HG02588 (cell line): ENCODE measurements around the gene A2ML1.
"Not testable (repeated sequence)": the region's sequence is repeated elsewhere in the genome, so short reads cannot be mapped to it uniquely, and the experiment has no call there.

Experiments used
- ATAC-seq: cut with Tn5 transposase; IDR thresholded peaks from one replicate; pipeline ENCODE4 v1.9.1; 2021; ENCODE audit warnings: mild to moderate bottlenecking, moderate library complexity; ENCODE audit not compliant: unreplicated experiment

A2ML1 gene

DNA sequence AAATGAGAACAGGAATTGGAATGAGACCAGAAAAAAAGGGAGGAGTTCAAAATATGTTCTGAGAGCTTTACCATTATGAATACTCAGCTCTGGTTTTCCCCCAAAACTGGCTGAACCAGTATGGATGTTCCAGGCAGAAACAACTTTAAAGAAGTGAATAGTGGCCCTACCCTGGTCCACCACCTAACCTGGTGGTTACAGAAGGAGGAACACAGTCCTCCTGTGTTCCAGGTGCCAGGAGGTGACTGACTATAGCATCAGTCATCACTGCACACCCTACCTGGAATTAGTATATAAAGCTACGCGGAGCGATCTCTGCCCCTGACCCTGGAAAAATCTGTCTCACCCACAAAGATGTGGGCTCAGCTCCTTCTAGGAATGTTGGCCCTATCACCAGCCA, at the start of gene A2ML1:
TSS of gene A2ML1 (plus strand) at position 324 of the 400 bp plus-strand sequence. CDS start at position 355, 31 bp downstream.
- no peak for ATAC-seq

DNA sequence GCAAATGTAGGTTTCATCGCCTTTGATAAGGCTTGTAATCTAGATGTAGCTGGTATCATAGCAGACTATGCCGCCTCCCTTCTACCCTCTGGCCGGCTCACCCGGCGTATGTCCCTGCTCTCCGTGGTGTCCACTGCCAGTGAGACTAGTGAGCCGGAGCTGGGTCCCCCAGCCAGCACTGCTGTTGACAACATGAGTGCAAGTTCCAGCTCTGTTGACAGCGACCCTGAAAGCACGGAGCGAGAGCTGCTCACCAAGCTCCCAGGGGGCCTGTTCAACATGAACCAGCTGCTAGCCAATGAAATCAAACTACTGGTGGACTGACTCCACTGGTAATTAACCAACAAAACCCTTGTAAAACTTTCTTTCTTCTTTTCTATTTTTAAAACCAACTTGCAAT, 49.0 kb upstream of the A2ML1 start:
- no peak for ATAC-seq

DNA sequence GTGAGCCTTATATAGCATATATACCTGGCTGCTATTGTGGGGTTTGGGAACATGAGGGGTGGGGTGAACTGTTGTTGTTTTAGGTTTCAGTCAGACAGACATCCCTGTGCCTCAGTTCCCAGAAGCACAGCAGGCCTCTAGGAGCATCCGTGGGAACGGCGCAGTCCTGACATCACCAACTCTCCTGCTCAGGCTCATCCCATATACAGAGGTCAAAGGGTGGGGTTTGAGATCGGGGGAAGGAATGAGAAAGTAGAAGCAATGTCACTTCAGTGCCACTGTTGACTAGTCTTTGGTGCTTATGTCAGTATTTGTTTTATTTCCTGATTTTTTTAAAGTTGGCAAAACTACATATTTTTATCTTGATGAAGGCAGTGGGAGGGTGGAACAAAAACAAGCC, 43.1 kb upstream of the A2ML1 start:
- ATAC-seq: no peak

DNA sequence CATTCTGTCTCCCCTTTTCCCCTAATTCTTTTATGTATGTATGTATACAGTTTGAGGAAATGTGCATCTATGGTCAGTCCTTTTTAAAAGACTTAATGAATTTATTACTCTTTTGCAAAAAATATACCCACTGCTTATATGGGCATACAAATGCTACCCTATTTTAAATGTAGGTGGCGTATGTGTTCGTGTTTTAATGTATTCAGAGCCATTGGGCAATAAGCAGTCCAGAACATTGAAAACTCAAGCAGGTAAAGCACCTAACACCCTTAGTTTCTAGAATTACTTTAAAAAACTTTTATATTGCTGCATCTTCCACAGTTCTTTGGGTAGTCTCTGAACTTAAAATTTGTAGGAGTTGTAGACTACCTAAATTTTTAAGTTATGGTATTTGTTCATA, 42.6 kb upstream of the A2ML1 start:
- no peak for ATAC-seq

DNA sequence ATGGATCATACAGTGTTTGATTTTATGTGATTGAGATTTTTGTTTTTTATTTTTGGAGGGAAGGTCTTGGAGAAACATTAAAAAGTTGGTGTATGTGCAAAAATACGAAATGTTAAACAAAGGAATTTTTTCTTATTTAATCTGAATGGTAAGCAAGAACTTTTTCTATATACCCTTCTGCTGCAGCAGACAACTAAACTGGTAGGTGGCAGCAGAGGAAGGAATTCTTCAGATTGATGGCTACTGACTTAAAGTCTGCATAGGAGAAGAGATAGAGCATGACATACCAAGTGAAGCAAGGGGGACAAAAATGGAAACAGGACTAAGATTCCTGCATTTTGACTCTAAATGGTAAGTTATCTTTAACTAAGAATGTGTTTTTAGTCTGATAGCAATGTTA, 42.0 kb upstream of the A2ML1 start:
- ATAC-seq: no peak

DNA sequence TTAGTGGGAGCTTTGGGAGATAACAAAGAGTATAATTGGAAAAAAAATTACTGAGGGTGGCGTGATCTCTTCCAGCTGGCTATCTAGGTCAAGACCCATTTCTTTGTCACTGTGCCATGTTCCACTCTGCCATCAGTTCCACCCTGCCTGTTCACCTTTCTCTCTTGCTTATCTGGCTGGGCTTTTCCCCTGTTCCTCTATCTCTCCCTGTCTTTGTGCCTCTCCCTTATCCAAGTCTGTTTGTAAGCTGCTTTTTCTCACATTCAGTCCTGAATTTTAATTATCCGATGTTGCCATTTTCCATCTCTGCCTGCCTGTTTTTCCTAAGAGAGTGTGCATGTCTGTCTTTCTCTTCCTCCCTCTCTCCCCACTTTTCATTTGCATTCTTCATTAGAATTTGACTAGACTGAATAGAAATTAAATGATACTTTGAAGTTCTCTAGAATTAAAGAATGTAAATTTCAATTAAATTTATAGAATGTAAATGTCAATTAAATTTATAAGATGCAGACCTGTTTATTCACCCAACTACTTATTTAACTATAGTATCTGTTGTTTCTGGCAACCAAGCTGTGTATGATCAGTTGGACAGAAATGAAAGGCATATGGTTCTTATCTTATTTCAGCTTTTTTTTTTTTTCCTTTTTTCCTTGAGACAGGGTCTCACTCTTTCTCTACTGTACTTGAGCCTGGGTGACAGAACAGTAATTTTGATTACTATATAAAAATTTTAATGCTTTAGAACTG, 40.9 kb upstream of the A2ML1 start:
- no peak for ATAC-seq

DNA sequence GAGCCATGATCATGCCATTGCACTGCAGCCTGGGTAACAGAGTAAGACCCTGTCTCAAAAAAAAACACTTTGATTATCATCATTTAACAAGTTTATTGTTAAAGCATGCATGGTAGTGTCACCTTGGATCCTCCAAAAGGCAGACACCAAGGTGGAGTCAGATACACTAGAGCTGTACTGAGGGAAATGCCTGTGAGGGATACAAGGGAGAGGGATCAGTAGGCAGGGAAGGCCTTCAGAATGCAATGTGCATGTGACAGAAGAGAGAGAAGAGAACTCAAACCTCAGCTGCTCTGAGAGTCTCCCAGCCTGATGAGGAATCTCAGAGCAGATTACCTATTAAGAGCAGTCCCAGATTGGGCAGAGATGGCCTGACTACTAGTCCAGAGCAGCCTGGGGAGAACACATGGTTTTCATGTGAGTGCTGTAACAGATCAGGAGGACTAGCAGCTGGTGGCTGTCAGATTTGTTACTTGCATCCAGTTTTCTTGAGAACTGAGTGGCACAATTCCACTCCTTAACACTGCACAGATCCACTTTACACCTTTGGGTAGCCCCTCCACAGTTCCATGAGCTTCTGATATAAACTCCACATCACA, 38.0 kb upstream of the A2ML1 start:
- ATAC-seq: no peak

DNA sequence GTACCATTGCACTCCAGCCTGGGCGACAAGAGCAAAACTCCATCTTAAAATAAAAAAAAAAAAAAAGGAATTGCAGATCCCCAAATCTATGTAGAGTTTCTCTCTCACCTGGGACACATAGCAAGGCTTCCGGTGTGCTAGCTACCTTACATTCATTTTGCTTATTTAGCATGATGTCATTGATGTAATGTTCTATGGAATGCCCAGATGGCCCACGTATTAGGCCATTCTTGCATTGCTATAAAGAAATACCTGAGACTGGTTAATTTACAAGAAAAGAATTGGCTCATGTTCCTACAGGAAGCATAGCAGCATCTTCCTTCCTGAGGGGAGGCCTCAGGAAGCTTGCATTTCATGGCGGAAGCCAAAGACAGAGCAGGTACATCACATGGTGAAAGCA, 36.9 kb upstream of the A2ML1 start:
- no peak for ATAC-seq

DNA sequence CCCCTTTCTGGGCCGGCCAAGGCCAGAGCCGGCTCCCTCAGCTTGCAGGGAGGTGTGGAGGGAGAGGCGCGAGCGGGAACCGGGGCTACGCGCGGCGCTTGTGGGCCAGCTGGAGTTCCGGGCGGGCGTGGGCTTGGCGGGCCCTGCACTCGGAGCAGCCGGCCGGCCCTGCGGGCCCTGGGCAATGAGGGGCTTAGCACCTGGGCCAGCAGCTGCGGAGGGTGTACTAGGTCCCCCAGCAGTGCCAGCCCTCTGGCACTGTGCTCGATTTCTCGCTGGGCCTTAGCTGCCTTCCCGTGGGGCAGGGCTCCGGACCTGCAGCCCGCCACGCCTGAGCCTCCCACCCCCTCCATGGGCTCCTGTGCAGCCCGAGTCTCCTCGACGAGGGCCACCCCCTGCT, 35.2 kb upstream of the A2ML1 start:
- not testable (repeated sequence) for ATAC-seq

DNA sequence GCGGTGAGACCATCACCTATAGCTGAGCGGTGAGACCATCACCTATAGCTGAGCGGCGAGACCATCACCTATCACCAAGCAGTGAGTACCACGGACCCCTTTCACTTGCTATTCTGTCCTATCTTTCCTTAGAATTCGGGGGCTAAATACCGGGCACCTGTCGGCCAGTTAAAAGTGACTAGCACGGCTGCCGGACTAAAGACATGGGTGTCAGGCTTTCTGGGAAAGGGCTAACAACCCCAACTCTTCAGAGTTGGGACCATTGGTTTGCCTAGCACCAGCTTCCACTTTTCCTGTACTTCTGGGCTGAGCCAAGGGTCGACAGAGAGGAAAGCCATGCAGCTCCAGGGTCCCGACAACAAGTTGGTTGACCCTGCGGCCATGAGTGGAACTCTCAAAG, 33.7 kb upstream of the A2ML1 start:
- ATAC-seq: not testable (repeated sequence)

DNA sequence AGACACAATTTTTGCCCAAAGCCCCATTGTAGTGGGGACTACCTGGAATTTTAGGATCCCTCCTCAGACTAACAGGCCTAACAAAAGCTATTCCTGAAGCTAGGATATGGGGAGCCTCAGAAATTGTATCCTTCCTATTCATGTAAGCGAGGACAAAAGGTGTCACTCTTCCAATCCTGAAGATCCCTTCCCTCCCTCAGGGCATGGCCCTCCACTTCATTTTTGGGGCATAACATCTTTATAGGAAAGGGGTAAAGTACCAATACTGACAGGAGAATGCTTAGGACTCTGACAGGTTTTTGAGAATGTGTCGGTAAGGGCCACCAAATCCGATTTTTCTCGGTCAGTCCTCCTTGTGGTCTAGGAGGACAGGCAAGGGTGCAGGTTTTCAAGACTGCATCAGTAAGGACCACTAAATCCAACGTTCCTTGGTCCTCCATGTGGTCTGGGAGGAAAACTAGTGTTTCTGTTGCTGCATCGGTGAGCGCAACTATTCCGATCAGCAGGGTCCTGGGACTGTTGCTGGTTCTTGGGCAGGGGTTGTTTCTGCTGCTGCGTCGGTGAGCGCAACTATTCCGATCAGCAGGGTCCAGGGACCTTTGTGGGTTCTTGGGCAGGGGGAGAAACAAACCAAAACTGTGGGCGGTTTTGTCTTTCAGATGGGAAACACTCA, 32.9 kb upstream of the A2ML1 start:
- ATAC-seq: not testable (repeated sequence)

DNA sequence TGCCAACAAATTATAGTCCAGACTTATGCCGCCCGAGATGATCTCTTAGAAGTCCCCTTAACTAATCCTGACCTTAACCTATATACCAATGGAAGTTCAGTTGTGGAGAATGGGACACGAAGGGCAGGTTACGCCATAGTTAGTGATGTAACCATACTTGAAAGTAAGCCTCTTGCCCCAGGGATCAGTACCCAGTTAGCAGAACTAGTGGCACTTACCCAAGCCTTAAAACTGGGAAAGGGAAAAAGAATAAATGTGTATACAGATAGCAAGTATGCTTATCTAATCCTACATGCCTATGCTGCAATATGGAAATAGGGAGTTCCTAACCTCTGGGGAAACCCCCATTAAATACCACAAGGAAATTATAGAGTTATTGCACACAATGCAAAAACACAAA, 29.2 kb upstream of the A2ML1 start:
- ATAC-seq: not testable (repeated sequence)

DNA sequence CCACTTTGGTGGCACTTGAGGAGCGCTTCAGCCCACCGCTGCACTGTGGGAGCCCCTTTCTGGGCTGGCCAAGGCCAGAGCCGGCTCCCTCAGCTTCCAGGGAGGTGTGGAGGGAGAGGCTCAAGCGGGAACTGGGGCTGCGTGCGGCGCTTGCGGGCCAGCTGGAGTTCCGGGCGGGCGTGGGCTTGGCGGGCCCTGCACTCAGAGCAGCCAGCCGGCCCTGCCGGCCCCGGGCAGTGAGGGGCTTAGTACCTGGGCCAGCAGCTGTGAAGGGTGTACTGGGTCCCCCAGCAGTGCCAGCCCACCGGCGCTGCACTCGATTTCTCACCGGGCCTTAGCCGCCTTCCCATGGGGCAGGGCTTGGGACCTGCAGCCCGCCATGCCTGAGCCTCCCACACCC, 27.8 kb upstream of the A2ML1 start:
- ATAC-seq: not testable (repeated sequence)

DNA sequence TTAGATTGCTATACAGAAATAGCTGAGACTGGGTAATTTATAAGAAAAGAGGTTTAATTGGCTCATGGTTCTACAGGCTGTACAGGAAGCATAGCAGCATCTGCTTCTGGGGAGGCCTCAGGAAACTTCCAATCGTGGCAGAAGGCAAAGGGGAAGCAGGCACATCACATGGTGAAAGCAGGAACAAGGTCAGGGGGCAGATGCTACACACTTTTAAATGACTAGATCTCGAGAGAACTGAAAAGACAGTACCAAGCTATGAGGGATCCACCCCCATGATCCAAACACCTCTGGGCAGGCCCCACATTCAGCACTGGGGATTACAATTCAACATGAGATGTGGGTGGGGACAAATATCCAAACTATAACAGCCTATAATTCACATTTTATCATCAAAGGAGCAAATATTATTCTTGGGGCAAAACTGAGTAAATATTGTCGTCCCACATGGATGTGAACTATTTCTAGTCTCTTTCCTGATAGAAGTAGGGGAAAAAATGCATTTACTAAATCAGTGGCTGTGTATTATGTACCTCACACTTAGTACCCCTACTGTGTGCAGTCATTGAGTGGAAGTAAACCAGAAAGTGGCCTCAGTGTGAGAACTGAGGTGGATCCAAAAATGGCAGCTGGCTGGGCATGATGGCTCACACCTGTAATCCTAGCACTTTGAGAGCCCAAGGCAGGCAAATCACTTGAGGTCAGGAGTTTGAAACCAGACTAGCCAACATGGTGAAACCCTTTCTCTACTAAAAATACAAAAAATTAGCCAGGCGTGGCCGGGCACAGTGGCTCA, 25.4 kb upstream of the A2ML1 start:
- no peak for ATAC-seq

DNA sequence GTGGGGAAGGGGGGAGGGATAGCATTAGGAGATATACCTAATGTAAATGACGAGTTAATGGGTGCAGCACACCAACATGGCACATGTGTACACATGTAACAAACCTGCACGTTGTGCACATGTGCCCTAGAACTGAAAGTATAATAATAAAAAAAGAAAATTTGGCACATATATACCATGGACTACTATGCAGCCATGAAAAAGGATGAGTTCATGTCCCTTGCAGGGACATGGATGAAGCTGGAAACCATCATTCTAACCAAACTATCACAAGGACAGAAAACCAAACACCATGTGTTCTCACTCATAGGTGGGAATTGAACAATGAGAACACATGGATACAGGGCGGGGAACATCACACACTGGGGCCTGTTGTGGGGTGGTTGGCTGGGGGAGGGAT, 21.2 kb upstream of the A2ML1 start:
- ATAC-seq: not testable (repeated sequence)

DNA sequence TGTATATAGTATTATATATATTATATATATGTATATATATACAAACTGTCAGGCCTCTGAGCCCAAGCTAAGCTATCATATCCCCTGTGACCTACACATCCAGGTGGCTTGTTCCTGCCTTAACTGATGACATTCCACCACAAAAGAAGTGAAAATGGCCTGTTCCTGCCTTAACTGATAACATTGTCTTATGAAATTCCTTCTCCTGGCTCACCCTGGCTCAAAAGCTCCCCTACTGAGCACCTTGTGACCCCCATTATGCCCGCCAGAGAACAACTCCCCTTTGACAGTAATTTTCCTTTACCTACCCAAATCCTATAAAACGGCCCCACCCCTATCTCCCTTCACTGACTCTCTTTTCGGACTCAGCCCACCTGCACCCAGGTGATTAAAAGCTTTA, 17.6 kb upstream of the A2ML1 start:
- ATAC-seq: not testable (repeated sequence)

DNA sequence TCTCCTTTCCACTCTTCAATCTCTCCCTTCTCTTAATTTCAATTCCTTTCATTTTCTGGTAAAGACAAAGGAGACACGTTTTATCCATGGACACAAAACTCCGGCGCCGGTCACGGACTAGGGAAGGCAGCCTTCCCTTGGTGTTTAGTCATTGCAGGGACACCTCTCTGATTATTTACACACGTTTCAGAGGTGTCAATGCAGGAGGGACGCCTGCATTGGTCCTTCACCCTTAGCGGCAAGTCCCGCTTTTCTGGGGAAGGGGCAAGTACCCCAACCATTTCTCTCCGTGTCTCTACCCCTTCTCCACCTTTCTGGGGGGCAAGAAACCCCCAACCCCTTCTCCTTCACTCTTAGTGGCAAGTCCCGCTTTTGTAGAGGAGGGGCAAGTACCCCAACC, 16.9 kb upstream of the A2ML1 start:
- not testable (repeated sequence) for ATAC-seq

DNA sequence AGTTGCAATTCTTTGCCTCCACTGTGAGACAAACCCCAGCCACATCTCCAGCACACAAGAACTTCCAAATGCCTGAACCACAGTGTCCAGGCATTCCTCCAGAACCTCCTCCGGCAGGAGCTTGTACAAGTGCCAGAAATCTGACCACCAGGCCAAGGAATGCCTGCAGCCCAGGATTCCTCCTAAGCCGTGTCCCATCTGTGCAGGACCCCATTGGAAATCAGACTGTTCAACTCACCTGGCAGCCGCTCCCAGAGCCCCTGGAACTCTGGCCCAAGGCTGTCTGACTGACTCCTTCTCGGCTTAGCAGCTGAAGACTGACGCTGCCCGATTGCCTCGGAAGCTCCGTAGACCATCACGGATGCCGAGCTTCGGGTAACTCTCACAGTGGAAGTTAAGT, 15.3 kb upstream of the A2ML1 start:
- not testable (repeated sequence) for ATAC-seq

DNA sequence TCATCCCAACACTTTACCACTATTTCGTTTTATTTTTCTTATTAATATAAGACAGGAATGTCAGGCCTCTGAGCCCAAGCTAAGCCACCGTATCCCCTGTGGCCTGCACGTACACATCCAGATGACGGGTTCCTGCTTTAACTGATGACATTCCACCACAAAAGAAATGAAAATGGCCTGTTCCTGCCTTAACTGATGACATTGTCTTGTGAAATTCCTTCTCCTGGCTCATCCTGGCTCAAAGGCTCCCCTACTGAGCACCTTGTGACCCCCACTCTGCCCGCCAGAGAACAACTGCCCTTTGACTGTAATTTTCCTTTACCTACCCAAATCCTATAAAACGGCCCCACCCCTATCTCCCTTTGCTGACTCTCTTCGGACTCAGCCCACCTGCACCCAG, 12.3 kb upstream of the A2ML1 start:
- ATAC-seq: not testable (repeated sequence)

DNA sequence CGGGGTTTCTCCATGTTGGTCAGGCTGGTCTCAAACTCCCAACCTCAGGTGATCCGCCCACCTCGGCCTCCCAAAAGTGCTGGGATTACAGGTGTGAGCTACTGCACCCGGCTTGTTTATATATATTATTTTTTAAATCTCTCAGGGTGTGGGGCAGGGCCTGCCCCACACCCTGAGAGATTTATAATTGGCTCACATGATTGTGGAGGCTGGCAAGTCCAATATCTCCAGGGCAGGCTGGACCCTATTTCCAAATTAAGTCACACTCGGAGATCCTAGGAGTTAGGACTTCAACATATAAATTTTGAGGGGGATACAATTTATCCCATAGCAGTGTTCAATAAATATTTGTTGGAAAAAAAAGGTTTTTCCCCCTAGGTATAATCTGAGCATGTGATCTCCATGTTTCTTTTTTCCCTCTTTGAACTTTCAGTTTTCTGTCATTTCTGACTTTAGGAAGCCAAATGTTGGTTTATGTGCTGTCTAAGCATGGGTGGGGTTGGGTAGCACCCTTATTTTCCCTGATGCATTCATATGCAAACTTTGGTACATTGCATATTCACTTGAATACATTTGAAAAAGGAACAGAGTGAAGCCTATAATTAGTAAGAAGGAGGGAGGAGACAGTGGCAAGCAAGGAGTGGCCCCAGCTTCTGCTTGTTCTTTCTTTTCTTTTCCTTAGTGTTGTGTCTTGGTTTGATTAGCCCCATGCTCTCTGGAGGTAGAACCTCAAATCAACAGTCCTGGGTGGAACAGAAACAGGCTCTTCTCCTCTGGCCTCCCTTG, 8.7 kb upstream of the A2ML1 start:
- ATAC-seq: no peak
